IMR-90 (cell line): ENCODE data around the gene MPIG6B. TPM values are rescaled to one million over a fixed set of nuclear protein-coding genes. Genes with fewer than 3 reads are reported as not detected.

Experiments
- ATAC-seq: fragments of 200-7000 bp; cut with Tn5 transposase; 2 replicates; pipeline ENCODE4 v1.9.1; 2020; ENCODE audit warnings: low read depth, mild to moderate bottlenecking, moderate library complexity
- BruUV-seq: library from RNA; stranded (reverse); fragments of 400-500 nt; replicated peaks from 2 replicates; lab custom pipeline; 2021; lab: Mats Ljungman, UMichigan
- CTCF ChIA-PET: fragments of 300-600 bp; formaldehyde crosslinking; extraction: SDS; loops from one replicate; lab custom pipeline; 2021; ENCODE audit warnings: antibody characterized with exemption; lab: Yijun Ruan, JAX
- POLR2A ChIA-PET: fragments of 300-600 bp; sonication (Branson Sonifier 250); formaldehyde crosslinking; loops from one replicate; lab custom pipeline; 2022; ENCODE audit warnings: antibody characterized with exemption; ENCODE audit not compliant: unreplicated experiment; lab: Charles Lee
- DNase-seq: peaks from one replicate; pipeline ENCODE4 v3.0.0; 2013
- H2AFZ ChIP-seq: replicated peaks from 2 replicates; pipeline ENCODE3; 2013; ENCODE audit warnings: low read length, mild to moderate bottlenecking; ENCODE audit not compliant: poor library complexity
- H2AK5ac ChIP-seq: 2 replicates; pipeline ENCODE4 v1.6.1; 2013; ENCODE audit warnings: low read depth, low read length, inconsistent platforms
- H2AK9ac ChIP-seq: replicated peaks from 2 replicates; pipeline ENCODE3; 2013; ENCODE audit warnings: mild to moderate bottlenecking, low read depth, low read length, moderate library complexity; ENCODE audit not compliant: poor library complexity
- H2BK120ac ChIP-seq: 2 replicates; pipeline ENCODE4 v1.6.1; 2013; ENCODE audit warnings: low read depth, low read length, inconsistent platforms
- H2BK15ac ChIP-seq: 3 replicates; pipeline ENCODE4 v1.6.1; 2013; ENCODE audit warnings: low read depth, low read length, inconsistent platforms
- H2BK20ac ChIP-seq: 2 replicates; pipeline ENCODE4 v1.6.1; 2013; ENCODE audit warnings: low read depth, mild to moderate bottlenecking, inconsistent platforms, low read length, moderate library complexity
- H2BK5ac ChIP-seq: 2 replicates; pipeline ENCODE4 v1.6.1; 2013; ENCODE audit warnings: mild to moderate bottlenecking, low read depth, low read length, inconsistent platforms; ENCODE audit not compliant: poor library complexity, severe bottlenecking
- H3K14ac ChIP-seq: replicated peaks from 2 replicates; pipeline ENCODE4 v1.6.1; 2013; ENCODE audit warnings: low read depth, low read length, inconsistent platforms
- H3K18ac ChIP-seq: 2 replicates; pipeline ENCODE4 v1.6.1; 2013; ENCODE audit warnings: low read depth, low read length, control low read depth
- H3K23ac ChIP-seq: 2 replicates; pipeline ENCODE4 v1.6.1; 2013; ENCODE audit warnings: low read depth, low read length, inconsistent platforms
- H3K27ac ChIP-seq: 2 replicates; pipeline ENCODE4 v1.5.1; 2013; ENCODE audit warnings: mild to moderate bottlenecking, control low read depth, low read length; ENCODE audit not compliant: insufficient read depth
- H3K27me3 ChIP-seq: 2 replicates; pipeline ENCODE4 v1.6.1; 2013; ENCODE audit warnings: low read length; ENCODE audit not compliant: control insufficient read depth, insufficient read depth
- H3K36me3 ChIP-seq: 2 replicates; pipeline ENCODE4 v1.6.1; 2013; ENCODE audit warnings: low read length, mixed read lengths; ENCODE audit not compliant: control insufficient read depth, insufficient read depth
- H3K4ac ChIP-seq: 2 replicates; pipeline ENCODE4 v1.6.1; 2013; ENCODE audit warnings: low read depth, low read length, inconsistent platforms
- H3K4me1 ChIP-seq: 2 replicates; pipeline ENCODE4 v1.6.1; 2013; ENCODE audit warnings: low read length, mixed read lengths; ENCODE audit not compliant: control insufficient read depth, insufficient read depth
- H3K4me2 ChIP-seq: 2 replicates; pipeline ENCODE4 v1.6.1; 2013; ENCODE audit warnings: low read depth, mild to moderate bottlenecking, control low read depth, low read length, moderate library complexity
- H3K4me3 ChIP-seq: 2 replicates; pipeline ENCODE4 v1.5.1; 2013; ENCODE audit warnings: low read depth, mild to moderate bottlenecking, control low read depth, low read length, moderate library complexity; ENCODE audit not compliant: insufficient read depth
- H3K56ac ChIP-seq: 2 replicates; pipeline ENCODE4 v1.6.1; 2013; ENCODE audit warnings: low read length, inconsistent platforms; ENCODE audit not compliant: insufficient read depth; ENCODE audit errors: extremely low read depth
- H3K79me1 ChIP-seq, 2 experiments: 2 replicates each; pipeline ENCODE4 v1.6.1; 2013; ENCODE audit warnings: low read length in 2 of 2, inconsistent platforms in 1 of 2, low read depth in 1 of 2
- H3K9ac ChIP-seq: 2 replicates; pipeline ENCODE4 v1.6.1; 2013; ENCODE audit warnings: low read depth, low read length, control low read depth
- H3K9me1 ChIP-seq: 2 replicates; pipeline ENCODE4 v1.6.1; 2013; ENCODE audit warnings: low read length, inconsistent platforms; ENCODE audit not compliant: insufficient read depth
- H3K9me3 ChIP-seq: 2 replicates; pipeline ENCODE4 v1.6.1; 2013; ENCODE audit warnings: low read length; ENCODE audit not compliant: control insufficient read depth, insufficient read depth
- H4K20me1 ChIP-seq: 2 replicates; pipeline ENCODE4 v1.6.1; 2013; ENCODE audit warnings: low read length, inconsistent platforms; ENCODE audit not compliant: insufficient read depth
- H4K5ac ChIP-seq: 2 replicates; pipeline ENCODE4 v1.6.1; 2013; ENCODE audit warnings: mild to moderate bottlenecking, low read depth, low read length, control low read depth
- H4K8ac ChIP-seq, 2 experiments: 2 replicates each; pipeline ENCODE4 v1.6.1; 2013; ENCODE audit warnings: low read depth in 2 of 2, low read length in 2 of 2, control low read depth in 1 of 2, inconsistent platforms in 1 of 2
- H4K91ac ChIP-seq: 2 replicates; pipeline ENCODE4 v1.6.1; 2013; ENCODE audit warnings: low read depth, low read length, inconsistent platforms; ENCODE audit not compliant: insufficient read depth
- BHLHE40 ChIP-seq: fragments of 150-350 bp; IDR thresholded peaks from 2 replicates; pipeline ENCODE4 v1.6.1; 2016; ENCODE audit warnings: mild to moderate bottlenecking, low read depth, low read length
- CEBPB ChIP-seq: IDR thresholded peaks from 2 replicates; pipeline ENCODE4 v1.6.1; 2012; ENCODE audit warnings: low read depth, low read length, improper control_type of control experiment
- CHD1 ChIP-seq: IDR thresholded peaks from 2 replicates; pipeline ENCODE4 v1.6.1; 2012; ENCODE audit warnings: low read depth, low read length, improper control_type of control experiment
- FOS ChIP-seq: fragments of 150-350 bp; IDR thresholded peaks from 2 replicates; pipeline ENCODE4 v1.6.1; 2016; ENCODE audit warnings: low read depth, low read length
- MAFK ChIP-seq: IDR thresholded peaks from 2 replicates; pipeline ENCODE4 v1.6.1; 2012; ENCODE audit warnings: low read depth, low read length, improper control_type of control experiment
- MAZ ChIP-seq: IDR thresholded peaks from 2 replicates; pipeline ENCODE4 v1.6.1; 2012; ENCODE audit warnings: low read depth, mild to moderate bottlenecking, low read length, improper control_type of control experiment, moderate library complexity, borderline replicate concordance
- MXI1 ChIP-seq: IDR thresholded peaks from 2 replicates; pipeline ENCODE4 v1.6.1; 2012; ENCODE audit warnings: low read depth, mild to moderate bottlenecking, low read length, moderate library complexity, borderline replicate concordance
- NFE2L2 ChIP-seq: fragments of 150-350 bp; IDR thresholded peaks from 2 replicates; pipeline ENCODE4 v1.6.1; 2016; ENCODE audit warnings: low read depth, mild to moderate bottlenecking, low read length
- POLR2A ChIP-seq: IDR thresholded peaks from 2 replicates; pipeline ENCODE4 v1.6.1; 2012; ENCODE audit warnings: mild to moderate bottlenecking, low read depth, low read length
- RAD21 ChIP-seq: IDR thresholded peaks from 2 replicates; pipeline ENCODE4 v1.6.1; 2012; ENCODE audit warnings: low read length, improper control_type of control experiment
- RCOR1 ChIP-seq: IDR thresholded peaks from 2 replicates; pipeline ENCODE4 v1.6.1; 2012; ENCODE audit warnings: mild to moderate bottlenecking, low read length, improper control_type of control experiment; ENCODE audit not compliant: insufficient replicate concordance
- RFX5 ChIP-seq: IDR thresholded peaks from 2 replicates; pipeline ENCODE4 v1.8.0; 2012; ENCODE audit warnings: low read depth, mild to moderate bottlenecking, low read length, moderate library complexity
- SMC3 ChIP-seq: fragments of 150-350 bp; IDR thresholded peaks from 2 replicates; pipeline ENCODE4 v1.6.1; 2016; ENCODE audit warnings: low read depth, mild to moderate bottlenecking, antibody characterized with exemption, low read length, moderate library complexity
- WGBS, 2 experiments: methylation state at CpG; one replicate each; pipeline versions ENCODE4 v1.1.5 to v1.1.7; 2013; ENCODE audit warnings: missing lambda C conversion rate in 2 of 2; ENCODE audit not compliant: insufficient read length in 1 of 2; ENCODE audit errors: extremely low coverage in 2 of 2; 5-methylcytosine and 5-hydroxymethylcytosine counted together
- dilution Hi-C: fragments of 300-500 bp; cut with HindIII; formaldehyde crosslinking; loops from one replicate; pipeline ENCODE4 v1.14.3; 2018; ENCODE audit warnings: low sequenced_read_pairs; ENCODE audit not compliant: unreplicated experiment
- in situ Hi-C: fragments of 300-500 bp; cut with MboI; formaldehyde crosslinking; loops from 3 replicates; pipeline ENCODE4 v1.14.3; 2019; ENCODE audit warnings: low sequenced_read_pairs, inconsistent platforms, mixed read lengths
- intact Hi-C: fragments of 100-400 bp; cut with micrococcal nuclease; formaldehyde crosslinking; loops from 2 replicates; pipeline ENCODE4 v1.10.0; 2022
- polyA plus RNA-seq, 3 experiments: library from polyadenylated mRNA; depleted of rRNA; stranded (reverse); fragments of >200 nt; gene quantifications; 2 replicates each; pipeline ENCODE4 v1.2.3, GENCODE V29; 2012; ENCODE audit warnings: low replicate concordance in 1 of 3
- total RNA-seq: library from RNA; depleted of rRNA; stranded (reverse); fragments of >200 nt; gene quantifications from 2 replicates; pipeline ENCODE4 v1.2.3, GENCODE V29; 2012
- TF ChIP-seq, protein P1 (sequence below): conservative IDR thresholded peaks from 2 replicates; pipeline ENCODE4 v1.5.1; 2012; ENCODE audit warnings: mild to moderate bottlenecking, low read depth, low read length, improper control_type of control experiment
- TF ChIP-seq, protein P2 (sequence below): fragments of 150-350 bp; IDR thresholded peaks from 2 replicates; pipeline ENCODE4 v1.6.1; 2017; ENCODE audit warnings: mild to moderate bottlenecking, antibody characterized with exemption, low read length, low read depth
- TF ChIP-seq, protein P3 (sequence below): fragments of 150-350 bp; IDR thresholded peaks from 2 replicates; pipeline ENCODE4 v1.6.1; 2016; ENCODE audit warnings: low read depth, mild to moderate bottlenecking, low read length, moderate library complexity, borderline replicate concordance

The MPIG6B gene
- total and polyA plus RNA-seq, 2 of the 4 experiments (the other 2 are of a cell fraction), result not detected

DNA sequence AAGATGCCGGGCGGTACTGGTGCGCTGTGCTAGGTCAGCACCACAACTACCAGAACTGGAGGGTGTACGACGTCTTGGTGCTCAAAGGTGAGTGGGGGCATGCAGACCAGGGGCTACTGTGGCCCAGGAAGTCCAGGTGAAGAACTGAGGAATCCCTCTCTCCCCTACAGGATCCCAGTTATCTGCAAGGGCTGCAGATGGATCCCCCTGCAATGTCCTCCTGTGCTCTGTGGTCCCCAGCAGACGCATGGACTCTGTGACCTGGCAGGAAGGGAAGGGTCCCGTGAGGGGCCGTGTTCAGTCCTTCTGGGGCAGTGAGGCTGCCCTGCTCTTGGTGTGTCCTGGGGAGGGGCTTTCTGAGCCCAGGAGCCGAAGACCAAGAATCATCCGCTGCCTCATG is 15.5 kb upstream of the MPIG6B start:
- Histone ChIP-seq H3K4me2 (no peak overlapping the region), H3K36me3 (no peaks in the 10 kb centered on the region), H3K23ac (no peak overlapping the region), H2BK15ac (no peak overlapping the region), H3K27ac (no peak overlapping the region), H3K56ac (no peak overlapping the region), H3K9ac (no peak overlapping the region), H3K79me1 (peaks cover 0 to 2% of the 10 kb centered on the region in 2 experiments; a peak in 1 of 4 replicates), H4K8ac (no peak overlapping the region), H2BK120ac (no peak overlapping the region), H2AK9ac (no peak overlapping the region), H4K20me1 (no peaks in the 10 kb centered on the region; the same call in 1 of the 2 replicates), H3K4ac (no peak overlapping the region), H3K4me1 (no peaks in the 10 kb centered on the region), H2AK5ac (no peak overlapping the region), H3K9me3 (no peaks in the 10 kb centered on the region), H4K91ac (no peak overlapping the region), H3K18ac (no peak overlapping the region), H2BK20ac (no peak overlapping the region), H4K5ac (no peak overlapping the region), H3K9me1 (no peaks in the 10 kb centered on the region), H3K27me3 (peaks cover 14% of the 10 kb centered on the region; the same call in 1 of the 2 replicates), H2AFZ (no peak overlapping the region), H3K14ac (no peak overlapping the region), H2BK5ac (no peak overlapping the region), H3K4me3 (no peak overlapping the region)
- TF ChIP-seq SMC3 (no peak), MAZ (no peak), CEBPB (no peak), RFX5 (no peak), RCOR1 (no peak), POLR2A (no peak), BHLHE40 (no peak), NFE2L2 (no peak), RAD21 (no peak), MXI1 (no peak), CHD1 (no peak), FOS (no peak), MAFK (no peak)
- TF ChIP-seq, protein P1, sequence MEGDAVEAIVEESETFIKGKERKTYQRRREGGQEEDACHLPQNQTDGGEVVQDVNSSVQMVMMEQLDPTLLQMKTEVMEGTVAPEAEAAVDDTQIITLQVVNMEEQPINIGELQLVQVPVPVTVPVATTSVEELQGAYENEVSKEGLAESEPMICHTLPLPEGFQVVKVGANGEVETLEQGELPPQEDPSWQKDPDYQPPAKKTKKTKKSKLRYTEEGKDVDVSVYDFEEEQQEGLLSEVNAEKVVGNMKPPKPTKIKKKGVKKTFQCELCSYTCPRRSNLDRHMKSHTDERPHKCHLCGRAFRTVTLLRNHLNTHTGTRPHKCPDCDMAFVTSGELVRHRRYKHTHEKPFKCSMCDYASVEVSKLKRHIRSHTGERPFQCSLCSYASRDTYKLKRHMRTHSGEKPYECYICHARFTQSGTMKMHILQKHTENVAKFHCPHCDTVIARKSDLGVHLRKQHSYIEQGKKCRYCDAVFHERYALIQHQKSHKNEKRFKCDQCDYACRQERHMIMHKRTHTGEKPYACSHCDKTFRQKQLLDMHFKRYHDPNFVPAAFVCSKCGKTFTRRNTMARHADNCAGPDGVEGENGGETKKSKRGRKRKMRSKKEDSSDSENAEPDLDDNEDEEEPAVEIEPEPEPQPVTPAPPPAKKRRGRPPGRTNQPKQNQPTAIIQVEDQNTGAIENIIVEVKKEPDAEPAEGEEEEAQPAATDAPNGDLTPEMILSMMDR, result no peak
- TF ChIP-seq, protein P2, sequence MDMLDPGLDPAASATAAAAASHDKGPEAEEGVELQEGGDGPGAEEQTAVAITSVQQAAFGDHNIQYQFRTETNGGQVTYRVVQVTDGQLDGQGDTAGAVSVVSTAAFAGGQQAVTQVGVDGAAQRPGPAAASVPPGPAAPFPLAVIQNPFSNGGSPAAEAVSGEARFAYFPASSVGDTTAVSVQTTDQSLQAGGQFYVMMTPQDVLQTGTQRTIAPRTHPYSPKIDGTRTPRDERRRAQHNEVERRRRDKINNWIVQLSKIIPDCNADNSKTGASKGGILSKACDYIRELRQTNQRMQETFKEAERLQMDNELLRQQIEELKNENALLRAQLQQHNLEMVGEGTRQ, result no peak
- TF ChIP-seq, protein P3, sequence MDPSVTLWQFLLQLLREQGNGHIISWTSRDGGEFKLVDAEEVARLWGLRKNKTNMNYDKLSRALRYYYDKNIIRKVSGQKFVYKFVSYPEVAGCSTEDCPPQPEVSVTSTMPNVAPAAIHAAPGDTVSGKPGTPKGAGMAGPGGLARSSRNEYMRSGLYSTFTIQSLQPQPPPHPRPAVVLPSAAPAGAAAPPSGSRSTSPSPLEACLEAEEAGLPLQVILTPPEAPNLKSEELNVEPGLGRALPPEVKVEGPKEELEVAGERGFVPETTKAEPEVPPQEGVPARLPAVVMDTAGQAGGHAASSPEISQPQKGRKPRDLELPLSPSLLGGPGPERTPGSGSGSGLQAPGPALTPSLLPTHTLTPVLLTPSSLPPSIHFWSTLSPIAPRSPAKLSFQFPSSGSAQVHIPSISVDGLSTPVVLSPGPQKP, result no peak
- ATAC-seq (no peak), DNase-seq (no peak)
- in situ Hi-C loops (no loop called here), intact Hi-C loops (no loop called here), dilution Hi-C loops (no loop called here)
- no TSS peak for BruUV-seq
- POLR2A ChIA-PET, result no interaction called here
- CTCF ChIA-PET, result no interaction called here
- WGBS, 2 experiments, result 100% methylated on average over 2 of the region's 10 CpGs; no CpG with 5 or more reads in 1 of the 2 experiments
